Gastroesophageal sphincter (tissue), 3 donors: ENCODE results near the gene TFAP2D.

Source experiments
- CTCF ChIP-seq, 4 experiments: fragments of 200-600 bp in 2 of 4; fragments of 450-650 bp in 2 of 4; sonication (generic) in 1 of 4; IDR thresholded peaks; one replicate each; pipeline ENCODE4 v1.5.1; 2017 to 2019; ENCODE audit warnings: antibody characterized with exemption in 4 of 4, mild to moderate bottlenecking in 2 of 4, moderate library complexity in 2 of 4
- POLR2A ChIP-seq, 2 donors: fragments of 450-650 bp; IDR thresholded peaks; one replicate each; pipeline ENCODE4 v1.6.1; 2017; ENCODE audit warnings: antibody characterized with exemption in 2 of 2, mild to moderate bottlenecking in 2 of 2, moderate library complexity in 1 of 2
- POLR2AphosphoS5 ChIP-seq: sonication (generic); formaldehyde crosslinking; IDR thresholded peaks from one replicate; pipeline ENCODE4 v1.6.1; 2017; ENCODE audit warnings: antibody characterized with exemption

GRCh38 chr6:50816947-50817645, 103.8 kb downstream of the TFAP2D start:
- no peak for TF ChIP-seq CTCF (IDR thresholded peaks at IDR 0.05)
- no peak for TF ChIP-seq POLR2A (IDR thresholded peaks at IDR 0.05)
- TF ChIP-seq POLR2AphosphoS5: no peak
